Natural killer cell (primary cell): ENCODE data around the gene LEF1. TPM values are rescaled to one million over a fixed set of nuclear protein-coding genes. Genes with fewer than 3 reads are reported as not detected.

Experiments used
- ATAC-seq, 3 donors: fragments of 150-1000 bp in 2 of 3; fragments of 200-7000 bp in 1 of 3; cut with Tn5 transposase; 1 replicate in 1 of 3; 2 replicates in 2 of 3; pipeline ENCODE4 v1.10.0; 2021; ENCODE audit warnings: mild to moderate bottlenecking in 2 of 3, moderate library complexity in 2 of 3
- DNase-seq, 2 donors: peaks; one replicate each; pipeline versions ENCODE4 v3.0.0 to v3.0.0-alpha.2; 2013 to 2021; ENCODE audit warnings: mixed read lengths in 1 of 2
- H3K27ac ChIP-seq: one replicate; pipeline ENCODE4 v1.5.1; 2013; ENCODE audit warnings: mild to moderate bottlenecking, low read length
- H3K27me3 ChIP-seq: one replicate; pipeline ENCODE4 v1.6.1; 2013; ENCODE audit warnings: low read length; ENCODE audit not compliant: control insufficient read depth, insufficient read depth
- H3K36me3 ChIP-seq: one replicate; pipeline ENCODE4 v1.6.1; 2013; ENCODE audit warnings: low read length; ENCODE audit not compliant: control insufficient read depth, insufficient read depth
- H3K4me1 ChIP-seq: one replicate; pipeline ENCODE4 v1.6.1; 2013; ENCODE audit warnings: low read length; ENCODE audit not compliant: control insufficient read depth, insufficient read depth
- H3K4me3 ChIP-seq: one replicate; pipeline ENCODE4 v1.5.1; 2013; ENCODE audit warnings: low read length
- H3K9me3 ChIP-seq: one replicate; pipeline ENCODE4 v1.6.1; 2013; ENCODE audit warnings: low read length; ENCODE audit not compliant: control insufficient read depth, insufficient read depth
- H3K27ac Mint-ChIP-seq, 2 donors: one replicate each; pipeline ENCODE4 v1.8.0; 2022; ENCODE audit warnings: mild to moderate bottlenecking in 2 of 2, mixed read lengths in 2 of 2, moderate library complexity in 1 of 2
- H3K27me3 Mint-ChIP-seq, 2 donors: one replicate each; pipeline ENCODE4 v1.8.0; 2022; ENCODE audit warnings: low read depth in 2 of 2, mixed read lengths in 2 of 2
- H3K36me3 Mint-ChIP-seq: one replicate; pipeline ENCODE4 v1.8.0; 2022; ENCODE audit warnings: mixed read lengths
- H3K4me1 Mint-ChIP-seq, 2 donors: one replicate each; pipeline ENCODE4 v1.8.0; 2022; ENCODE audit warnings: mixed read lengths in 2 of 2
- H3K4me3 Mint-ChIP-seq: one replicate; pipeline ENCODE4 v1.8.0; 2022; ENCODE audit warnings: mild to moderate bottlenecking, moderate library complexity, mixed read lengths
- H3K9me3 Mint-ChIP-seq, 2 donors: one replicate each; pipeline ENCODE4 v1.8.0; 2022; ENCODE audit warnings: mixed read lengths in 2 of 2
- CTCF ChIP-seq: fragments of 200-600 bp; IDR thresholded peaks from one replicate; pipeline ENCODE4 v1.8.0; 2022; ENCODE audit warnings: antibody characterized with exemption
- WGBS: methylation state at CpG from one replicate; pipeline ENCODE4 v1.1.7; 2013; ENCODE audit warnings: missing lambda C conversion rate; ENCODE audit not compliant: insufficient coverage; 5-methylcytosine and 5-hydroxymethylcytosine counted together
- intact Hi-C: fragments of 100-400 bp; cut with micrococcal nuclease; formaldehyde crosslinking; loops from one replicate; pipeline ENCODE4 v1.14.2; 2022
- total RNA-seq, 4 donors: library from RNA; stranded (reverse); fragments of 120-200 nt in 1 of 4; gene quantifications; one replicate each; pipeline versions ENCODE4 v1.2.3 to v1.2.4, GENCODE V29; 2013 to 2022

Gene LEF1
- total RNA-seq, 3 donors from 2014 or later (not counting 1 experiment from before 2014, with no cell fraction given) = 18.7 to 39.8 (median 24.5) TPM

- no peaks in the 10 kb centered on the region for H3K36me3 ChIP-seq
- 67% methylated on average over 6 of the region's 6 CpGs for WGBS
- no peaks in the 10 kb centered on the region for H3K36me3 Mint-ChIP-seq
These were observed 112.3 kb downstream of the LEF1 start for GRCh38 chr4:108056418-108056817.

GRCh38 chr4:108055787-108056186, 112.9 kb downstream of the LEF1 start:
- TF ChIP-seq CTCF = no peak
- Histone ChIP-seq H3K4me1 (no peaks in the 10 kb centered on the region), H3K36me3 (no peaks in the 10 kb centered on the region), H3K4me3 (no peak overlapping the region), H3K27me3 (no peaks in the 10 kb centered on the region), H3K27ac (no peak overlapping the region), H3K9me3 (no peaks in the 10 kb centered on the region)
- no peaks in the 10 kb centered on the region for H3K27me3 Mint-ChIP-seq
- no peak for ATAC-seq
- WGBS = 95% methylated on average over 3 of the region's 3 CpGs
- intact Hi-C loops = no loop called here
- no peaks in the 10 kb centered on the region for H3K4me1 Mint-ChIP-seq
- H3K27ac Mint-ChIP-seq = no peak overlapping the region
- H3K36me3 Mint-ChIP-seq = no peaks in the 10 kb centered on the region
- DNase-seq = no peak
- no peak overlapping the region for H3K4me3 Mint-ChIP-seq
- H3K9me3 Mint-ChIP-seq = no peaks in the 10 kb centered on the region

More at GRCh38 chr4:108056418-108056817, 112.3 kb downstream of the LEF1 start:
- intact Hi-C loops = no loop called here
- H3K4me3 ChIP-seq = no peak overlapping the region
- Mint-ChIP-seq H3K9me3 (no peaks in the 10 kb centered on the region), H3K4me1 (no peaks in the 10 kb centered on the region), H3K27me3 (no peaks in the 10 kb centered on the region), H3K4me3 (no peak overlapping the region), H3K27ac (no peak overlapping the region)
- ATAC-seq (no peak), DNase-seq (no peak)
- no peaks in the 10 kb centered on the region for H3K9me3 ChIP-seq
- H3K27me3 ChIP-seq = no peaks in the 10 kb centered on the region
- TF ChIP-seq CTCF = no peak
- H3K27ac ChIP-seq = no peak overlapping the region
- H3K4me1 ChIP-seq = no peaks in the 10 kb centered on the region

- H3K4me3 Mint-ChIP-seq = no peak overlapping the region
- no peak for ATAC-seq
- H3K9me3 Mint-ChIP-seq = no peaks in the 10 kb centered on the region
- H3K4me3 ChIP-seq = no peak overlapping the region
- WGBS = 93% methylated on average over 16 of the region's 16 CpGs
- no peaks in the 10 kb centered on the region for H3K36me3 Mint-ChIP-seq
- H3K27ac ChIP-seq = no peak overlapping the region
- peaks cover 0 to 7% of the 10 kb centered on the region in 2 donors for H3K4me1 Mint-ChIP-seq
- H3K27me3 Mint-ChIP-seq = no peaks in the 10 kb centered on the region
- H3K9me3 ChIP-seq = no peaks in the 10 kb centered on the region
- no peak for TF ChIP-seq CTCF
- peaks cover 5% of the 10 kb centered on the region for H3K4me1 ChIP-seq
- no peaks in the 10 kb centered on the region for H3K36me3 ChIP-seq
- H3K27ac Mint-ChIP-seq = no peak overlapping the region
- intact Hi-C loops = no loop called here
- no peaks in the 10 kb centered on the region for H3K27me3 ChIP-seq
- DNase-seq = peak in 1 of 2 donors; percentile 60
These were observed 114.6 kb downstream of the LEF1 start for GRCh38 chr4:108054025-108054638.

GRCh38 chr4:108053251-108053711, 115.5 kb downstream of the LEF1 start:
- Mint-ChIP-seq H3K36me3 (no peaks in the 10 kb centered on the region), H3K27ac (no peak overlapping the region), H3K4me1 (peaks cover 0 to 7% of the 10 kb centered on the region in 2 donors), H3K9me3 (no peaks in the 10 kb centered on the region), H3K4me3 (no peak overlapping the region), H3K27me3 (no peaks in the 10 kb centered on the region)
- Histone ChIP-seq H3K27me3 (no peaks in the 10 kb centered on the region), H3K36me3 (no peaks in the 10 kb centered on the region), H3K4me3 (no peak overlapping the region), H3K27ac (no peak overlapping the region), H3K9me3 (no peaks in the 10 kb centered on the region), H3K4me1 (peaks cover 5% of the 10 kb centered on the region)
- ATAC-seq (no peak), DNase-seq (peak in 1 of 2 donors; percentile 24)
- WGBS = 65% methylated on average over 1 of the region's 1 CpG
- TF ChIP-seq CTCF = no peak
- intact Hi-C loops = no loop called here
